PC-3 (cell line): ENCODE data around the gene HBP1.

ENCODE experiments used
- EZH2 ChIP-seq: fragments of 300-600 bp; sonication (generic); IDR thresholded peaks from one replicate; pipeline ENCODE4 v1.6.1; 2017; ENCODE audit warnings: antibody characterized with exemption, mild to moderate bottlenecking, low read length; ENCODE audit not compliant: unreplicated experiment
- TF ChIP-seq, protein P1 (sequence below): fragments of 300-600 bp; sonication (generic); conservative IDR thresholded peaks from 2 replicates; pipeline ENCODE4 v1.5.1; 2017; ENCODE audit warnings: antibody characterized with exemption, low read depth, mild to moderate bottlenecking, low read length

DNA sequence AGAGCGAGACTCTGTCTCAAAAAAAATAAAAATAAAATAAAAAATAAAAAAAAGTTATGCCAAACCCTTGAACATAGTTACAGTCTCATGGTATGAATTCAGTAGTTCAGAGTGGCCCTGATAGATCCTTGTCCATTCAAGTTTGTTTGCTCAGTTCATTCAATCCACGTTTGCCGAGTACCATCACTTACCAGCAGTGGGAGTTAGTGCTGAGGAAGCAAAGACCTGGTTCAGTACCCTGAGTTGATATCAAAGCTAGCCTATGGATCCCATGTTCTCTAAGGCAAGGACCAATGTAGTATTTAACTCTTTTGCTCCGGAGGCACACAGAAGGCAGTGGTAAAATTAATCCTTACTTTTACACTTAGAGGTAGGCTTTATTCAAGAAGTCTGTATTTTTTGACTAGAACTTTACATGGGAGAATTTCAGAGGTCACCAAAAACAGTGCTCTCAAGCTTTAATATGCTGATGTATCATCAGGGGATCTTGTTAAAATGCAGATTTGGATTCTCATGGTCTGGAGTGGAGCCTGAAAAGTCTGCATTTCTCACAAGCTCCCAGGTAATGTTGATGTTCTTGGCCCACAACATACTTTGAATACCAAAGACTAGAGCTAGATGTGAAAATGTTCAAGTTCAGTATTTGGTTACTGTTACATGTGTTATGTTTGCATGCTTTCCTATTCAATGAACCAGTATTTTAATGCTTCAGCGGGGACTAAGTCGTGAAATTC, 38.1 kb upstream of the HBP1 start:
- TF ChIP-seq, protein P1, sequence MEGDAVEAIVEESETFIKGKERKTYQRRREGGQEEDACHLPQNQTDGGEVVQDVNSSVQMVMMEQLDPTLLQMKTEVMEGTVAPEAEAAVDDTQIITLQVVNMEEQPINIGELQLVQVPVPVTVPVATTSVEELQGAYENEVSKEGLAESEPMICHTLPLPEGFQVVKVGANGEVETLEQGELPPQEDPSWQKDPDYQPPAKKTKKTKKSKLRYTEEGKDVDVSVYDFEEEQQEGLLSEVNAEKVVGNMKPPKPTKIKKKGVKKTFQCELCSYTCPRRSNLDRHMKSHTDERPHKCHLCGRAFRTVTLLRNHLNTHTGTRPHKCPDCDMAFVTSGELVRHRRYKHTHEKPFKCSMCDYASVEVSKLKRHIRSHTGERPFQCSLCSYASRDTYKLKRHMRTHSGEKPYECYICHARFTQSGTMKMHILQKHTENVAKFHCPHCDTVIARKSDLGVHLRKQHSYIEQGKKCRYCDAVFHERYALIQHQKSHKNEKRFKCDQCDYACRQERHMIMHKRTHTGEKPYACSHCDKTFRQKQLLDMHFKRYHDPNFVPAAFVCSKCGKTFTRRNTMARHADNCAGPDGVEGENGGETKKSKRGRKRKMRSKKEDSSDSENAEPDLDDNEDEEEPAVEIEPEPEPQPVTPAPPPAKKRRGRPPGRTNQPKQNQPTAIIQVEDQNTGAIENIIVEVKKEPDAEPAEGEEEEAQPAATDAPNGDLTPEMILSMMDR = peak; percentile 26; the same call in 1 of the 2 replicates
- TF ChIP-seq EZH2 = no peak
